ENCODE data around the gene SH3GL1.
A peak's percentile ranks its signal among the peaks of the same experiment; 100 is the strongest.

The SH3GL1 gene

DNA sequence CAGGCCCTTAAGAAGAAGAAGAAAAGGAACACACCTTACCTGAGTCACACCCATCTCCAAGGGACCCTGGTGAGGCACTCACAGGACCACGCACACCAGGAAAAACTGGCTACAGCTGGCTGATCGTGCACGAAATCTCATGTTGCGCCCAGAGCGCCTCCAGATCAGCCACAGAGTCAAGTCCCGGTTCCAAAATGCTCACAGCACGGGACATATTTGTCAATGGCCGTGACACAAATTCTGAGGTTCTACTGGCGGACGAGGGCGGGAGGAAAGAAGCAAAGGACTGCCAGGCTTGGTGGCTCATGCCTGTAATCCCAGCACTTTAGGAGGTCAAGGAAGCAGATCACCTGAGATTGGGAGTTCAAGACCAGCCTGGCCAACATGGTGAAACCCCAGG lies 21.5 kb downstream of the SH3GL1 start:
- no peak overlapping the region for H3K4me3 ChIP-seq (ENCODE audit: low read length)
- no peak for DNase-seq (ENCODE audit: low read depth)
- TF ChIP-seq, protein P1, sequence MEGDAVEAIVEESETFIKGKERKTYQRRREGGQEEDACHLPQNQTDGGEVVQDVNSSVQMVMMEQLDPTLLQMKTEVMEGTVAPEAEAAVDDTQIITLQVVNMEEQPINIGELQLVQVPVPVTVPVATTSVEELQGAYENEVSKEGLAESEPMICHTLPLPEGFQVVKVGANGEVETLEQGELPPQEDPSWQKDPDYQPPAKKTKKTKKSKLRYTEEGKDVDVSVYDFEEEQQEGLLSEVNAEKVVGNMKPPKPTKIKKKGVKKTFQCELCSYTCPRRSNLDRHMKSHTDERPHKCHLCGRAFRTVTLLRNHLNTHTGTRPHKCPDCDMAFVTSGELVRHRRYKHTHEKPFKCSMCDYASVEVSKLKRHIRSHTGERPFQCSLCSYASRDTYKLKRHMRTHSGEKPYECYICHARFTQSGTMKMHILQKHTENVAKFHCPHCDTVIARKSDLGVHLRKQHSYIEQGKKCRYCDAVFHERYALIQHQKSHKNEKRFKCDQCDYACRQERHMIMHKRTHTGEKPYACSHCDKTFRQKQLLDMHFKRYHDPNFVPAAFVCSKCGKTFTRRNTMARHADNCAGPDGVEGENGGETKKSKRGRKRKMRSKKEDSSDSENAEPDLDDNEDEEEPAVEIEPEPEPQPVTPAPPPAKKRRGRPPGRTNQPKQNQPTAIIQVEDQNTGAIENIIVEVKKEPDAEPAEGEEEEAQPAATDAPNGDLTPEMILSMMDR (conservative IDR thresholded peaks at IDR 0.05; ENCODE audit: low read depth, low read length): no peak

DNA sequence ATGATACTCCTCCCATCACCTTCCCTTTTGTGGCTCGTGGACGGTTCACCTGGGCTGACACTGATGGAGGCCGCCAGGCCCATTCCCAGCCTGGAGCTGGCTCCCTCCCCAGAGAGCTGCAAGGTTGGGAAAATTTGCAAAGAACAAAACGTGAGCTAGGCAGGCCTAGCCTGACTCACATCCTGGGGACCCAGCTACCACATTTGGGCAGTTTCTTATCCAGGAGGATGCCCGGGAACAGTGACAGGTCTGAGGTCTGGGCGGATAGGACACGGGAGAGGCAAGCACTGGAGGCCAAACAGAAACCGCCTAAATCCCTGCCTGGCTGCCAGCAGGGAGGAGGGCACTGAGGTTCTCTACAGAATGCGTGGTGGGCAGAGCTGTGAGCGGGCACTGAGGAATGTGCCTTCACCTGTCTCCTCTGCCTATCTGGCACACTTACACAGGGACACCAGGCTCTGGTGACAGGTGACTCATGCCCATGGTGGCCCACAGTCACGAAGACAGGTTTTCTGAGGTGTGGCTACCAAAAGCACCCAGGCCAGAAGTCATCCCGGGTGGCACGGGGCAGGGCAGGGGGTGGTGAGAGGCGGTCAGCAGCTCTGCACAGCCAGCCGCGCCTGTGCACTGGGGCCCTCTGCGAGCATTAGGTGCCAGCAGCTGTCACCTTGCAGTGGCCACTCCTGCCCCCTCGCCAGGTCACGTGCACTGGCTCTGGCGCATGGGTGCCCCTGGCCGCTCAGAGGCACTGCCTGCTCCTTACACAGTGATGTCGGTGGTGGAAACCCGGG lies 23.2 kb downstream of the SH3GL1 start:
- TF ChIP-seq, protein P1 (conservative IDR thresholded peaks at IDR 0.05; ENCODE audit: low read depth, low read length): no peak
- no peak for DNase-seq (ENCODE audit: low read depth)
- H3K4me3 ChIP-seq (ENCODE audit: low read length): no peak overlapping the region

- TF ChIP-seq, protein P1 (conservative IDR thresholded peaks at IDR 0.05; ENCODE audit: low read depth, low read length): no peak
- no peak for DNase-seq (ENCODE audit: low read depth)
- H3K4me3 ChIP-seq (ENCODE audit: low read length): no peak overlapping the region
Measured at GRCh38 chr19:4376671-4376990, 23.7 kb downstream of the SH3GL1 start.

- DNase-seq (ENCODE audit: low read depth): no peak
- TF ChIP-seq, protein P1 (conservative IDR thresholded peaks at IDR 0.05; ENCODE audit: low read depth, low read length): no peak
- H3K4me3 ChIP-seq (ENCODE audit: low read length): no peak overlapping the region
Measured at GRCh38 chr19:4376028-4376670, 24.2 kb downstream of the SH3GL1 start.

- no peak for DNase-seq (ENCODE audit: low read depth)
- TF ChIP-seq, protein P1 (conservative IDR thresholded peaks at IDR 0.05; ENCODE audit: low read depth, low read length): peak; percentile 65
Measured at GRCh38 chr19:4375164-4376027, 25.0 kb downstream of the SH3GL1 start.

GRCh38 chr19:4374498-4375163 lies 25.7 kb downstream of the SH3GL1 start:
- TF ChIP-seq, protein P1 (conservative IDR thresholded peaks at IDR 0.05; ENCODE audit: low read depth, low read length): peak; percentile 6
- DNase-seq (ENCODE audit: low read depth): no peak
- no peak overlapping the region for H3K4me3 ChIP-seq (ENCODE audit: low read length)

More at GRCh38 chr19:4375164-4376027, 25.0 kb downstream of the SH3GL1 start:
- no peak overlapping the region for H3K4me3 ChIP-seq (ENCODE audit: low read length)

All from retinal pigment epithelial cell (primary cell).